K562 (cell line): Measurements from ENCODE around the gene ZSCAN26. TPM values are rescaled to one million over a fixed set of nuclear protein-coding genes. Genes with fewer than 3 reads are reported as not detected.

Experiments used
- ATF6 ChIP-seq: sonication (generic); formaldehyde crosslinking; IDR thresholded peaks from 2 replicates; pipeline ENCODE4 v1.4.0; 2020; ENCODE audit warnings: mild to moderate bottlenecking, missing genetic modification reagents
- CBX3 ChIP-seq, 2 experiments: IDR thresholded peaks; 1 replicate in 1 of 2; 2 replicates in 1 of 2; pipeline ENCODE4 v1.6.1; 2012; ENCODE audit warnings: inconsistent platforms in 2 of 2, low read length in 2 of 2, borderline replicate concordance in 1 of 2, control low read depth in 1 of 2
- ELF2 ChIP-seq: fragments of 250-450 bp; sonication (Bioruptor Pico); IDR thresholded peaks from 2 replicates; pipeline ENCODE4 v1.5.0; 2021; ENCODE audit warnings: mild to moderate bottlenecking
- ETV1 ChIP-seq: fragments of 450-650 bp; conservative IDR thresholded peaks from 2 replicates; pipeline ENCODE4 v1.6.1; 2016; ENCODE audit warnings: missing genetic modification characterization, control low read depth, low read depth, missing compliant biosample characterization
- FOXA3 ChIP-seq, 2 experiments: fragments of 450-650 bp in 1 of 2; sonication (generic) in 1 of 2; formaldehyde crosslinking; IDR thresholded peaks in 1 of 2; conservative IDR thresholded peaks in 1 of 2; 2 replicates each; pipeline versions ENCODE4 v1.4.0 to v1.8.0; 2020 to 2022; ENCODE audit warnings: mild to moderate bottlenecking in 2 of 2, missing genetic modification reagents in 1 of 2
- PHB ChIP-seq: fragments of 250-450 bp; sonication (Bioruptor Pico); IDR thresholded peaks from 2 replicates; pipeline ENCODE4 v1.5.0; 2021
- SFPQ ChIP-seq: fragments of 200-400 bp; formaldehyde crosslinking; IDR thresholded peaks from 2 replicates; pipeline ENCODE4 v1.6.1; 2017; ENCODE audit warnings: mild to moderate bottlenecking, low read depth, low read length, moderate library complexity
- TCF7L2 ChIP-seq: fragments of 150-350 bp; IDR thresholded peaks from 2 replicates; pipeline ENCODE4 v1.6.1; 2016; ENCODE audit warnings: low read depth, mild to moderate bottlenecking, low read length, moderate library complexity
- VEZF1 ChIP-seq: fragments of 200-800 bp; sonication (Bioruptor generic); IDR thresholded peaks from 2 replicates; pipeline ENCODE4 v1.6.1; 2017; ENCODE audit warnings: missing genetic modification characterization, missing compliant biosample characterization
- ZNF740 ChIP-seq, 3 experiments: fragments of 200-800 bp in 1 of 3; sonication (Bioruptor generic) in 1 of 3; sonication (generic) in 1 of 3; formaldehyde crosslinking in 1 of 3; IDR thresholded peaks; 2 replicates each; pipeline versions ENCODE4 v1.6.1 to v1.8.0; 2016 to 2022; ENCODE audit warnings: mild to moderate bottlenecking in 2 of 3, missing compliant biosample characterization in 2 of 3, missing genetic modification characterization in 2 of 3, missing genetic modification reagents in 1 of 3
- ZNF79 ChIP-seq: fragments of 250-450 bp; sonication (Bioruptor Pico); IDR thresholded peaks from 2 replicates; pipeline ENCODE4 v1.4.0; 2020; ENCODE audit warnings: low read depth, mild to moderate bottlenecking, moderate library complexity
- polyA plus RNA-seq, 8 experiments: library from polyadenylated mRNA; depleted of rRNA in 4 of 8; stranded (reverse) in 5 of 8; unstranded in 3 of 8; fragments of >200 nt; fragmentation: Nextera tagmentation in 2 of 8; fragmentation: Illumina TruSeq in 1 of 8; extraction: Ambion mirVana in 2 of 8; extraction: Trizol in 1 of 8; gene quantifications; 2 replicates each; pipeline versions ENCODE4 v1.2.1 to v1.2.3, GENCODE V29; 2011 to 2014; ENCODE audit warnings: inconsistent platforms in 1 of 8, missing spikeins in 1 of 8
- total RNA-seq, 7 experiments: library from RNA; depleted of rRNA in 6 of 7; stranded (reverse); fragments of >200 nt in 6 of 7; fragmentation: Illumina TruSeq in 2 of 7; extraction: Trizol in 2 of 7; gene quantifications; 2 replicates each; pipeline versions ENCODE4 v1.2.1 to v1.2.3, GENCODE V29; 2011 to 2021; ENCODE audit warnings: low replicate concordance in 1 of 7
- TF ChIP-seq, protein P1 (sequence below): sonication (generic); formaldehyde crosslinking; IDR thresholded peaks from 2 replicates; pipeline ENCODE4 v1.8.0; 2022; ENCODE audit warnings: mild to moderate bottlenecking, missing genetic modification reagents
- TF ChIP-seq, protein P2 (sequence below), 2 experiments: fragments of 450-650 bp; IDR thresholded peaks; 2 replicates each; pipeline ENCODE4 v1.6.1; 2016
- TF ChIP-seq, protein P3 (sequence below): sonication (generic); formaldehyde crosslinking; IDR thresholded peaks from 2 replicates; pipeline ENCODE4 v1.8.0; 2022; ENCODE audit warnings: mild to moderate bottlenecking, low read depth, missing genetic modification reagents

Gene ZSCAN26
- total and polyA plus RNA-seq, 9 of the 15 experiments (the other 6 are each of a cell fraction or from before 2014, with no cell fraction given): 5.9 to 14.2 (median 10.5) TPM

- TF ChIP-seq, protein P1, sequence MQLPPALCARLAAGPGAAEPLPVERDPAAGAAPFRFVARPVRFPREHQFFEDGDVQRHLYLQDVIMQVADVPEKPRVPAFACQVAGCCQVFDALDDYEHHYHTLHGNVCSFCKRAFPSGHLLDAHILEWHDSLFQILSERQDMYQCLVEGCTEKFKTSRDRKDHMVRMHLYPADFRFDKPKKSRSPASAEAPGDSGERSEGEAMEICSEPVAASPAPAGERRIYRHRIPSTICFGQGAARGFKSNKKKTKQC: peak; percentile 77
- TF ChIP-seq ETV1 (tag) (no peak), CBX3 (IDR thresholded peaks at IDR 0.05; ENCODE audit: borderline replicate concordance in 1 of 2, low read length in 2 of 2) (0 out of 3 replicates have a peak, but pooled peaks of 1 of the 2 experiments have one; percentile 25), FOXA3 (CRISPR knock-in tag; conservative IDR thresholded peaks at IDR 0.05 in 1 of 2, IDR thresholded peaks at IDR 0.05 in 1 of 2) (no peak), ZNF740 (CRISPR knock-in tag; IDR thresholded peaks at IDR 0.05) (no peak), ZNF740 (tag; IDR thresholded peaks at IDR 0.05) (no peak), TCF7L2 (no peak), ELF2 (CRISPR knock-in tag) (no peak), VEZF1 (peak; percentile 55), ZNF79 (CRISPR knock-in tag) (no peak), SFPQ (no peak), PHB (no peak), ATF6 (CRISPR knock-in tag) (no peak)
- TF ChIP-seq, protein P2, sequence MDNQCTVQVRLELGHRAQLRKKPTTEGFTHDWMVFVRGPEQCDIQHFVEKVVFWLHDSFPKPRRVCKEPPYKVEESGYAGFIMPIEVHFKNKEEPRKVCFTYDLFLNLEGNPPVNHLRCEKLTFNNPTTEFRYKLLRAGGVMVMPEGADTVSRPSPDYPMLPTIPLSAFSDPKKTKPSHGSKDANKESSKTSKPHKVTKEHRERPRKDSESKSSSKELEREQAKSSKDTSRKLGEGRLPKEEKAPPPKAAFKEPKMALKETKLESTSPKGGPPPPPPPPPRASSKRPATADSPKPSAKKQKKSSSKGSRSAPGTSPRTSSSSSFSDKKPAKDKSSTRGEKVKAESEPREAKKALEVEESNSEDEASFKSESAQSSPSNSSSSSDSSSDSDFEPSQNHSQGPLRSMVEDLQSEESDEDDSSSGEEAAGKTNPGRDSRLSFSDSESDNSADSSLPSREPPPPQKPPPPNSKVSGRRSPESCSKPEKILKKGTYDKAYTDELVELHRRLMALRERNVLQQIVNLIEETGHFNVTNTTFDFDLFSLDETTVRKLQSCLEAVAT (IDR thresholded peaks at IDR 0.05): no peak
- TF ChIP-seq, protein P3, sequence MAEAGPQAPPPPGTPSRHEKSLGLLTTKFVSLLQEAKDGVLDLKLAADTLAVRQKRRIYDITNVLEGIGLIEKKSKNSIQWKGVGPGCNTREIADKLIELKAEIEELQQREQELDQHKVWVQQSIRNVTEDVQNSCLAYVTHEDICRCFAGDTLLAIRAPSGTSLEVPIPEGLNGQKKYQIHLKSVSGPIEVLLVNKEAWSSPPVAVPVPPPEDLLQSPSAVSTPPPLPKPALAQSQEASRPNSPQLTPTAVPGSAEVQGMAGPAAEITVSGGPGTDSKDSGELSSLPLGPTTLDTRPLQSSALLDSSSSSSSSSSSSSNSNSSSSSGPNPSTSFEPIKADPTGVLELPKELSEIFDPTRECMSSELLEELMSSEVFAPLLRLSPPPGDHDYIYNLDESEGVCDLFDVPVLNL (CRISPR knock-in tag): no peak
Measured at GRCh38 chr6:28281288-28282064, 14.5 kb downstream of the ZSCAN26 start, which contains the start of gene PGBD1 (continued).
